Stimulated activated CD4-positive, alpha-beta T cell treated with anti-CD3 and anti-CD28 coated beads, Interleukin-1b, Interleukin-23, amount 100 ng/mL, for 4 hours (primary cell): ENCODE data around the gene C11orf68.
"Not testable (repeated sequence)": the region's sequence is repeated elsewhere in the genome, so short reads cannot be mapped to it uniquely, and the experiment has no call there.

Experiments used
- DNase-seq, 2 donors: peaks; one replicate each; pipeline ENCODE4 v3.0.0-alpha.2; 2020; ENCODE audit warnings: low read depth in 2 of 2

The C11orf68 gene

DNA sequence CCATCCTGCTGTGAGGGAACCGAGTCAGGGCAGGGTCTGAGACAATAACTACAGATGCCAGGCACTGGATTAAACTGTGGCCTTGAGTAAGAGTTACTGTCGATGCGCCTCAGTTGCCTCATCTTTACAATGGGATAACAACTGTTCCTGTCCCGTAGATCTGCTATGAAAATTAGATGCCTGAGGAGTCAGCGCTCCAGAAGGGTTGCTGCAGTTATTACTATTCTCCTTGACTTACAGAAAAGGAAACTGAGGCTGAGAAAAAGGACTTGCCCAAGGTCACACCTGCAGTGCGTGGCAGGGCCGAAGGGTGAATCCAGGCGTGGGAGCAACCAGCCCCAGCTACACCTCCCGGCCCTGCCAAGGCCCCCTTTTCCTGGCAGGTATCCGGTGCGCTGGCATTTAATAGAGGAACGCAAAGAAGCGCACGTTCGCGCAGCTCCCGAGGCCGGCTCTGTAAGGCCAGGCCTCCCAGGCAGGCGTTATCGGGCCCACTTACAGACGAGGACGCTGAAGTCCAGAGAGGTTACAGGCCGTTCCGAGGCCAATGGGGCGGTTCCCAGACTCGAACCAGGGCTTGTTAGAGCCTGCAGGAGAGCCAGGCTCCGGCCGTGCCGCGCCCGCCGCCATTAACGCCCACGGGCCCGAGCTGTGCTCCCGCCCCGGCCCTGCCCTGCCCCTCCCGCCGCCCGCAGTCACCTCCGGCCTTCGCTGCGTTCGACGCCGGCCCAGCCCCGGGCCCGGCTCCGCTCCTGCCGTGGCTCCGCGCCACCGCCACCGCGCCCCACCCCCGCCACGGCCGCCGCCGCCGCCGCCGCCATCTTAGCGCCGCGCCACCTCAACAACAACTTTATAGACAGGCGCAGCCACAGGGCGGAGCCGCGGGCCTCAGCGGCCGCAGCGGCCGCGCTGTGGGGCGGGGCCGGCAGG, at the start of gene C11orf68:
Gene C11orf68, minus strand, starts transcription at position 852 of the 930 bp plus-strand sequence. Its CDS starts 31 bp downstream, at position 821.
- no peak for DNase-seq

DNA sequence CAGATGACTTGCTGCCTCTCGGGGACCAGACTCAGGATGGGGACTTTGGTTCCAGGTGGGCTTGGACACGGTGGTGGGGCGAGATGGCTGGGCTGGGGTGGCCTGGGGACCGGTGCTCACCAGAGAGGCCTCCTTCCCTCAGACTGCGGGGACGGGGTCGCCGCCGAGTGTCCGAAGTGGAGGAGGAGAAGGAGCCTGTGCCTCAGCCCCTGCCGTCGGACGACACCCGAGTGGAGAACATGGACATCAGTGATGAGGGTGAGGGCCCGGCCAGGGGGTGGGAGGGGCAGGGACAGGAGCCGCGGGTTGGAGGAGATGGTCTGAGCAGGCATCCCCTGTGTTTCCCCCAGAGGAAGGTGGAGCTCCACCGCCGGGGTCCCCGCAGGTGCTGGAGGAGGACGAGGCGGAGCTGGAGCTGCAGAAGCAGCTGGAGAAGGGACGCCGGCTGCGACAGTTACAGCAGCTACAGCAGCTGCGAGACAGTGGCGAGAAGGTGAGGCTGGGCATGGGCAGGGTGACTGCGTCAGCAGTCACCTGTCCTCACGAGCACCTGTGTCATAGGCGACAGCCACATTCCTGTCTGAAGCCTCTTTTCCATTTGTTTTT, 48.6 kb upstream of the C11orf68 start:
- DNase-seq: no peak

- DNase-seq: no peak
Measured at GRCh38 chr11:65965986-65966762, 47.3 kb upstream of the C11orf68 start.

DNA sequence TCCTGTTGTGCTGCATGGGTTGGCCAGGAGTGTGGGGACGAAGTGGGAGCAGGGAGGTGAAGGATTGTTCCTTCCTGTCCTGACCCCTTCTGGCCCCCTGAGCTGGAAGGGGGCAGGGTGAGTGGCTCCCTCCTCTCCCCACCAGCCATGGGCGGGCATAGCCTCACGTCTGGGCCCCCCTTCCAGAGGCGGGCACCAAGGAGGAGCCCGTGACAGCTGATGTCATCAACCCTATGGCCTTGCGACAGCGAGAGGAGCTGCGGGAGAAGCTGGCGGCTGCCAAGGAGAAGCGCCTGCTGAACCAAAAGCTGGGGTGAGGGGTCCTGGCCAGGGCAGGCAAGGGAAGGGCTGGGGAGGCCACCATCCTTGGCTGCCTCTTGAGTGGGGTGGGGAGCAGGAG, 46.0 kb upstream of the C11orf68 start:
- no peak for DNase-seq

DNA sequence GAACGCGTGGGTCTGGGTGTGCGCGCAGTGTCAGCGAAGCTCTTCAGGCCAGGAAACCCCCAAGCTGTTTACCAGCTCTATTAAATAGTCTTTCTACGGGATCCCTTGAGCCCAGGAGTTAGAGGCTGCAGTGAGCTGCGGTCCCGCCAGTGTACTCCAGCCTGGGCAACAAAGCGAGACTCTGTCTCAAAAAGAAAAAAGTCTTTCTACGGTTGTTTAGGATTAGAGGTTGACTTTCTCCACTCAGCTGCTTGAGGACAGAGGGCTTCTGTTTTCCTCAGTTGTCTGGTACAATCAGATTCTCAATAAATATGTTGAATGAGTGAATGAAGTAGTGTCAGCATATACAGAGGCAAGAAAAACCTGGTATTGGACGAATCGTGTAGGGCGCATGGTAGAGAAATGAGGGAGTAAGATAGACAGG, 43.3 kb upstream of the C11orf68 start:
- DNase-seq: no peak

DNA sequence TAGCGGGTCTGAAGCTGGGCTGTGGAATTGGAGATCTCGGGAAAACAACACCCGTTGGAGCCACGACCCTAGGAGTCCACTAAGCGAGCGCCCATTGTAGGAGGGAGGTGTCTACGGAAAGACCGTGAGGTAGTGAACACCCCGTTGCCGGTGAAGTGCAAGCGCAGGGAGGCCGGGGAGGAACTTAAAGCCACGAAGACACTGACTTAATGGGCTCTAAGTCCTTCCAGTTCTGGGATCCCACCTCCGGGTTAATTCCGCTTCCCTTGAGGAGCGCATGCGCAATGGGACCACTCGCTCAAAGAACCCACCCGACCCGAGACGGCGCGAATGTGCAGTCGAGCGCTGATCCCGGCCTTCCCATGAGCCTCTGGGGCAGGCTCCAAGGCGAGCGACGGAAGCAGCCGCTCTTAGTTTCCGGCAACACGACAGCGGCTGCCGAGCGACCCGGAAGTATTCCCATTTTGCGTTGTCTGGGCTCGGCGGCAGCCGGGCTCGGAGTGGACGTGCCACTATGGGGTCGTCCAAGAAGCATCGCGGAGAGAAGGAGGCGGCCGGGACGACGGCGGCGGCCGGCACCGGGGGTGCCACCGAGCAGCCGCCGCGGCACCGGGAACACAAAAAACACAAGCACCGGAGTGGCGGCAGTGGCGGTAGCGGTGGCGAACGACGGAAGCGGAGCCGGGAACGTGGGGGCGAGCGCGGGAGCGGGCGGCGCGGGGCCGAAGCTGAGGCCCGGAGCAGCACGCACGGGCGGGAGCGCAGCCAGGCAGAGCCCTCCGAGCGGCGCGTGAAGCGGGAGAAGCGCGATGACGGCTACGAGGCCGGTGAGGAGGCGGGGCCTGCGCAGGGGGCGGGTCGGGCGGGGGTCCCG, 42.6 kb upstream of the C11orf68 start, which contains the start of gene SART1:
Gene SART1, plus strand, starts transcription at position 468 of the 874 bp plus-strand sequence. Its CDS starts 47 bp downstream, at position 515.
- peak; percentile 90 for DNase-seq

- DNase-seq: no peak
Measured at GRCh38 chr11:65960824-65961266, 42.0 kb upstream of the C11orf68 start.

GRCh38 chr11:65958774-65959420, 40.0 kb upstream of the C11orf68 start:
- DNase-seq: no peak

- no peak for DNase-seq
Measured at GRCh38 chr11:65958291-65958690, 39.4 kb upstream of the C11orf68 start.

DNA sequence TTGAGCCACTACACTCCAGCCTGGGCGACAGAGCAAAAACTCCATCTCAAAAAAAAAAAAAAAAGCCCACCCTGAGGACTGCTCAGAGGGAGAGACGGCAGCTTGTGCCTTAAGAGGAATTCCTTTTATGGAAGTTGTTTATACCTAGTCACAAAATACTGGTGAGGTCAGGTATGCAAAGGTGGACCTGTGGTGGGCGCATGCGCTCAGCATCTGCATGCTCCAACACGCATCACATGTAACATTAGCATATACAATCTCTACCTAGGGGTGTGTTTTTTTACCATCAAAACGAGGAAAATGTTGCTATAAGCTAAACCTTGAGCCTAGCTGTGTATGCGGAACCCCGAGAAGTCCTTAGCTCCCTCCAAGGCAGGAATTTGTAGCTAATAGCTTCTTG, 35.9 kb upstream of the C11orf68 start:
- no peak for DNase-seq

DNA sequence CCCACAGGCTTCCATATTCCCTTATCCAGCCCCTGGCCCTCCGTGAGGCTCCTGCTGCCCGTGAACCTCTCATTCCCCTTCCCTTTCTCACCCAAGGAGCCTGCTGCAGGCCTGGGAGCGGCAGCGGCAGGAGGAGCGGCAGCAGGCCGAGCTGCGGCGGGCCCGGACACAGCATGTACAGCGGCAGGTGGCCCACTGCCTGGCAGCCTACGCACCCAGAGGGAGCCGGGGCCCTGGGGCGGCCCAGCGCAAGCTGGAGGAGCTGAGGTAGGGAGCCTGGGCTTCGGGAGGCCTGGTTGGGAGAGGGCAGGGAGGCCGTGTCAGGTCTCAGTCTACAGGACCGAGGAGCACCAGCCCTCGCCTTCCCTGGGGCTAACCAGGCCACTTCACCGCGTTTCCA, 34.6 kb upstream of the C11orf68 start:
- no peak for DNase-seq

DNA sequence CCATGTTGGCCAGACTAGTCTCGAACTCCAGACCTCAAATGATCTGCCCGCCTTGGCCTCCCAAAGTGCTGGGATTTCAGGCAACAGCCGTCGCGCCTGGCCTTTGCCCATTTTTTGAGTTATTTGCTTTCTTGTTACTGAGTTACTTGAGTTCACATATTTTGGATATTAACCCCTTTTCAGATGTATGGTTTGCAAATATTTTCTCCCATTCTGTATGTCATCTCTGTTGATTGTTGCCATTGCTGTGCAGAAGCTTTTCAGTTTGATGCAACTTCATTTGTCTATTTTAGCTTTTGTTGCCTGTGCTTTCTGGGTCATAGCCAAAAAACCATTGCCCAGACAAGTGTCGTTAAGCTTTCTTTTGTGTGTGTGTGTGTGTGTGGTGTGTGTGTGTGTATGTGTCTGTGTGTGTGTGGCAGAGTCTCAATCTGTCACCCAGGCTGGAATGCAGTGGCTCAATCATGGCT, 33.2 kb upstream of the C11orf68 start:
- DNase-seq: no peak

DNA sequence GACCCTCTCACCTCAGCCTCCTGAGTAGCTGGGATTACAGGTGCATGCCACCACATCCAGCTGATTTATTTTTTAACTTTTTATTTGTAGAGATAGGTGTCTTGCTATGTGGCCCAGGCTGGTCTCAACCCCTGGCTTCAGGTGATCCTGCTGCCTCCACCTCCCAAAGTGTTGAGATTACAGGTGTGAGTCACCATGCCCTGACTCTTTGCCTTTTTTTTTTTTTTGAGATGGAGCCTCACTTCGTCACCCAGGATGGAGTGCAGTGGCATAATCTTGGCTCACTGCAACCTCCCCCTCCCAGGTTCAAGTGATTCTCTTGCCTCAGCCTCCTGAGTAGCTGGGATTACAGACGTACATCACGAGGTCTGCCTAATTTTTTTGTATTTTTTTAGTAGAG, 32.8 kb upstream of the C11orf68 start:
- not testable (repeated sequence) for DNase-seq

DNA sequence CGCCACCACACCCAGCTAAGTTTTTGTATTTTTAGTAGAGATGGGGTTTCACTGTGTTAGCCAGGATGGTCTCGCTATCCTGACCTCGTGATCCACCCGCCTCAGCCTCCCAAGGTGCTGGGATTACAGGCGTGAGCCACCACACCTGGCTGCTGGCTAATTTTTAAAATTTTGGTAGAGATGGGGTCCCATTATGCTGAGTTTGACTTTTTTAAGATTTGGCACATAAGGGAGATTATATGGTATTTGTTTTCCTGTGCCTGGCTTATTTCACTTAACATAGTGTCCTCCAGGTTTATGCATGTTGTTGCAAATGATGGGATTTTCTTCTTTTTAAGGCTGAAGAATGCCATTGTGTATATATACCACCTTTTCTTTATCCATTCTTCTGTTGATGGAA, 31.8 kb upstream of the C11orf68 start:
- not testable (repeated sequence) for DNase-seq

DNA sequence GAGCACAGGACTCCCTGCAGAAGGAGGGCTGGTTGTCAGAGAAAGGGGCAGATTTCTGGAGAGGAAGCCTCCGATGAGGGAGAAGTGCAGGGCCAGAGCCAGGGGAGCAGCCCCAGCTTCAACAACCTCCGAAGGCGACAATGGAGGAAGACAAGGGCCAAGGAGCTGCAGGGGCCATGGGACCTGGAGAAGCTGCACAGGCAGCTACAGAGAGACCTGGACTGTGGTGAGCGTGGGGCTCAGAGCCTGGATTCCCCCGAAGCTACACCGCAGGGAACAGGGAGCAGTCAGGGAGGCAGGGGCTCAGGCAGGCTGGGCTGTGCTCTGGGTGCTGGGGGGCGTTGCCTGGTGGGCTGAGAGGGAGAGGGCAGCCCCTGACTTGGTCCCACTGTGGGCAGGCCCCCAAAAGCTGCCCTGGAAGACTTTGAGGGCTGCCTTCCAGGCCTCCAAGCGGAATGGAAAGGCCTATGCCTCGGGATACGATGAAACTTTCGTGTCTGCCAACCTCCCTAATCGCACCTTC, 28.8 kb upstream of the C11orf68 start:
- DNase-seq: no peak

GRCh38 chr11:65947133-65947532, 28.3 kb upstream of the C11orf68 start:
- DNase-seq: no peak

DNA sequence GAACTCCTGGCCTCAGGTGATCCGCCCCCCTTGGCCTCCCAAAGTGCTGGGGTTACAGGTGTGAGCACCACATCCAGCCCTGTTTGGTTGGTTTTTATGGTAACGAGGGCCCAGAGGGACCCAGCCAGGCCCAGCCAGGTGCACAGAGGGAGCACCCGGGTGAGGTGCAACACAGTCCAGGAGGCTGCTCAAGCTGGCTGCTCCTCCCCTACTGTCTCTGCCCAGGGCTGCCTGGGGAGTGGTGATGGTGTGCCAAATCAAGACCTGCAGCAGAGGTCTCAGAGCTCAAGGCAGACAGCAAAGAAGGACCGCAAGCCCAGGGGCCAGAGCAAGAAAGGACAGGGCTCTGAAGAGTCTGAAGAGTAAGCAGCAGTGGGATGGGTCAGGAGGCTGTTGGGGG, 27.8 kb upstream of the C11orf68 start:
- DNase-seq: no peak

- no peak for DNase-seq
Measured at GRCh38 chr11:65945941-65946558, 27.2 kb upstream of the C11orf68 start.

- DNase-seq: no peak
Measured at GRCh38 chr11:65945430-65945911, 26.6 kb upstream of the C11orf68 start, which contains the start of gene TSGA10IP. Gene TSGA10IP, plus strand, starts transcription at chr11:65945480. Its CDS starts 196 bp downstream, at chr11:65945676.
